NT2/D1 (cell line): Measurements from ENCODE around the gene UTF1.

Experiments
- DNase-seq: peaks from one replicate; pipeline ENCODE4 v3.0.0-alpha.2; 2011; ENCODE audit warnings: low read depth, low spot score
- H3K27me3 ChIP-seq: 2 replicates; pipeline ENCODE4 v1.6.0; 2011; ENCODE audit warnings: mild to moderate bottlenecking; ENCODE audit not compliant: insufficient read length, insufficient read depth
- H3K36me3 ChIP-seq: 2 replicates; pipeline ENCODE4 v1.6.1; 2011; ENCODE audit warnings: mild to moderate bottlenecking, low read length, mixed read lengths; ENCODE audit not compliant: insufficient read depth, insufficient read length
- H3K4me1 ChIP-seq: 2 replicates; pipeline ENCODE4 v1.5.1; 2011; ENCODE audit not compliant: insufficient read depth, insufficient read length
- H3K4me3 ChIP-seq: 2 replicates; pipeline ENCODE4 v1.5.1; 2011; ENCODE audit warnings: low read depth; ENCODE audit not compliant: insufficient read length
- H3K9ac ChIP-seq: 2 replicates; pipeline ENCODE4 v1.6.0; 2011; ENCODE audit warnings: low read depth; ENCODE audit not compliant: insufficient read length
- H3K9me3 ChIP-seq: 2 replicates; pipeline ENCODE4 v1.5.1; 2011; ENCODE audit warnings: mild to moderate bottlenecking, low read length; ENCODE audit not compliant: insufficient read depth
- SUZ12 ChIP-seq: IDR thresholded peaks from 2 replicates; pipeline ENCODE4 v1.6.1; 2011; ENCODE audit not compliant: insufficient read length, insufficient read depth; ENCODE audit errors: extremely low read depth
- YY1 ChIP-seq: IDR thresholded peaks from 2 replicates; pipeline ENCODE4 v1.6.1; 2011; ENCODE audit not compliant: insufficient read length, insufficient read depth
- ZNF274 ChIP-seq: IDR thresholded peaks from 2 replicates; pipeline ENCODE4 v1.6.1; 2011; ENCODE audit warnings: mild to moderate bottlenecking, low read depth, low read length

The UTF1 gene

DNA sequence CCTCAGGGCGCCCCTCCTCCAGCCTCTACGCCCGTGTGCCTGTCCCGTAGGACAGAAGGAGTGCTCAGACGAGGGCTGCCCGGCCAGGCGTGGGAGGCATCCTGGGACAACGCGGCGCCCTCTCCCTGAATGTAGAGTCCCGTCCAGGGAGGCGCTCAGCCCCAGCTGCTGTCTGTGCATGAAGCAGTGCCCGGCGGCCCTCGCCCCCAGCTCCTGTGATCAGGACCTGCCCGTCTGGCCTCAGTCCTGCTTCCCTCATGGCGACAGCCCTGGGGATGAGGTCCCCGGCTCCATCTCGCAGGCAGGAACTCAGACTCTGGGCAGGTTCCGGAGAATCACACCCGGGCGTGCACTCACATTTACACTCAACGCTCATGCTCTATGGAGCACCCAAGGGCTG is 24.9 kb upstream of the UTF1 start:
- TF ChIP-seq ZNF274 (no peak), SUZ12 (no peak), YY1 (no peak)
- no peaks in the 10 kb centered on the region for H3K9me3 ChIP-seq
- peaks cover 3% of the 10 kb centered on the region for H3K36me3 ChIP-seq
- DNase-seq, result no peak
- H3K27me3 ChIP-seq, result no peaks in the 10 kb centered on the region
- peaks cover 2% of the 10 kb centered on the region for H3K4me1 ChIP-seq
- H3K4me3 ChIP-seq, result no peak overlapping the region
- no peak overlapping the region for H3K9ac ChIP-seq

DNA sequence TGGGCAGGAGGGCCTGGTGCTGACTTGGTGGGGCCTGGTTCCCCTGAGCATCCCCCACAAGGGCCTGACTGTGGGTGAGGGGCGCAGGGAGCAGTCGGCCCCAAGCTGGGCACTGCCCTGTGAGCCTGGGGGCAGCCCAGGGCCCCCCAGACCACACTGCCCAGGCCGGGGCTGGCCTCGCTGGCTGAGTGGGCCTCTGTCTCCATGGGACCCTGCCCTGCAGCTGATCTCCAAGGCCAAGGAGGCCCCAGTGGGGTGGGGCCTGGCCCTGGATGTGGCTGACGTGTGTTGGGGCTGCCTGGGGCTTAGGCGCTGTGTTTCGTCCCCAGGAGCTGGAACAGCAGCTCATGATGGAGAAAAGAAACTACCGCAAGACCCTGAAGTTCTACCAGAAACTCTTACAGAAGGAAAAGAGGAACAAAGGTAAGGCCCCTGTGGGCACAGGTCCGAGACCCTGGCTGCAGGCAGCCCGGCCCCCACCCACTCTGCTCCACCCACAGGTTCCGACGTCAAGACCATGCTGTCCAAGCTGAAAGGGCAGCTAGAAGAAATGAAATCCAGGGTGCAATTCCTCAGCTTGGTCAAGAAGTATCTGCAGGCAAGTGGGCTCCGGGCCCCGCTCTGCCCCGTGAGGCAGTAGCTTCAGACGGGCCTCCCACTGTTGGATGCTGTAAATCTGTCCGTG is 23.5 kb upstream of the UTF1 start:
- H3K4me3 ChIP-seq, result no peak overlapping the region
- H3K36me3 ChIP-seq, result peaks cover 3% of the 10 kb centered on the region
- no peaks in the 10 kb centered on the region for H3K9me3 ChIP-seq
- no peaks in the 10 kb centered on the region for H3K4me1 ChIP-seq
- H3K9ac ChIP-seq, result no peak overlapping the region
- no peak for TF ChIP-seq ZNF274
- TF ChIP-seq YY1, result no peak
- TF ChIP-seq SUZ12, result no peak
- no peak for DNase-seq
- H3K27me3 ChIP-seq, result no peaks in the 10 kb centered on the region

- no peak overlapping the region for H3K9ac ChIP-seq
- TF ChIP-seq ZNF274 (no peak), YY1 (no peak), SUZ12 (no peak)
- H3K27me3 ChIP-seq, result no peaks in the 10 kb centered on the region
- no peak overlapping the region for H3K4me3 ChIP-seq
- DNase-seq, result no peak
- no peaks in the 10 kb centered on the region for H3K4me1 ChIP-seq
- no peaks in the 10 kb centered on the region for H3K9me3 ChIP-seq
- peaks cover 3% of the 10 kb centered on the region for H3K36me3 ChIP-seq
Observed at GRCh38 chr10:133207041-133207600, 22.9 kb upstream of the UTF1 start.

DNA sequence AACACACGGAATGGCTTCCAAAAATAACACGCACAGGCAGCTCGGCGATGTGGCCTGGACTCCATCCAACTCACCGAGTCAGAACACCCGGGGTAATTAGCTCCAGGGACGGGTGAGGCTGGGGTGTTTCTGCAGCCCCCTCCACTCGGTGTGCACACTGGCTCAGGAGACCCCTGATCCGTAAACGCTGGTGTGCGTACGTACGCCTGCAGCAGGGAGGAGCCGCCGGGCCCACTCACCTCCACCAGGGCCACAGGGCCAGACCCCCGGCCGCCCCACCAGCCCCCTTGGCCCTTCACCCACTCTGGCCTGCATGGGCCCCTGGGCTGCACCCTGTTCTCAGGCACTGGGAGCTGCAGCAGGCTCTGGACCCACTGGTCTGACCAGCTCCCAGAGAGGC is 22.4 kb upstream of the UTF1 start:
- H3K36me3 ChIP-seq, result peaks cover 3% of the 10 kb centered on the region
- no peaks in the 10 kb centered on the region for H3K4me1 ChIP-seq

DNA sequence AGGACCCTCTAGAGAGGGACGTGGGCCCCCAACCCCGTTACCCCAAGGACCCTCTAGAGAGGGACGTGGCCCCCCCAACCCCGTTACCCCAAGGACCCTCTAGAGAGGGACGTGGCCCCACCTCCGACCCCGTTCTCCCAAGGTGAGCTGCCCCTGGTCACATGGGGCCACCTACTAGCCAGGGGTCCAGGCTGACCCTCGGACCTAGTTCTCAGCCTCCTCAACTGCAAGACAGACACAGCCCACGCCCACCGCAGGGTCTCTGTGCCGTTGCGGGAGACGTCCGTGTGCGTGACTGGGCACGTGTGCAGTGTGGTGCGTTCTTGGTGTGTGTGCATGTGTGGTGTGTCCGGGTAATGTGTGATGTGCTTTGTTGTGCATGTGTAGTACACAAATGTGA is 21.6 kb upstream of the UTF1 start:
- Histone ChIP-seq H3K9ac (no peak overlapping the region), H3K4me1 (no peaks in the 10 kb centered on the region), H3K36me3 (peaks cover 3% of the 10 kb centered on the region), H3K9me3 (no peaks in the 10 kb centered on the region), H3K27me3 (no peaks in the 10 kb centered on the region), H3K4me3 (no peak overlapping the region)
- no peak for DNase-seq
- no peak for TF ChIP-seq YY1
- TF ChIP-seq SUZ12, result no peak
- TF ChIP-seq ZNF274, result no peak

More for the DNA sequence above, 22.4 kb upstream of the UTF1 start:
- no peak overlapping the region for H3K9ac ChIP-seq
- H3K4me3 ChIP-seq, result no peak overlapping the region
- no peak for DNase-seq
- no peak for TF ChIP-seq YY1
- TF ChIP-seq SUZ12, result no peak
- TF ChIP-seq ZNF274, result no peak
- H3K27me3 ChIP-seq, result no peaks in the 10 kb centered on the region
- H3K9me3 ChIP-seq, result no peaks in the 10 kb centered on the region

- no peak overlapping the region for H3K4me3 ChIP-seq
- H3K9me3 ChIP-seq, result no peaks in the 10 kb centered on the region
- peaks cover 1% of the 10 kb centered on the region for H3K36me3 ChIP-seq
- TF ChIP-seq YY1 (no peak), ZNF274 (no peak), SUZ12 (no peak)
- H3K27me3 ChIP-seq, result no peaks in the 10 kb centered on the region
- H3K4me1 ChIP-seq, result no peaks in the 10 kb centered on the region
- DNase-seq, result no peak
- H3K9ac ChIP-seq, result no peak overlapping the region
Observed at GRCh38 chr10:133209117-133209516, 20.9 kb upstream of the UTF1 start.

DNA sequence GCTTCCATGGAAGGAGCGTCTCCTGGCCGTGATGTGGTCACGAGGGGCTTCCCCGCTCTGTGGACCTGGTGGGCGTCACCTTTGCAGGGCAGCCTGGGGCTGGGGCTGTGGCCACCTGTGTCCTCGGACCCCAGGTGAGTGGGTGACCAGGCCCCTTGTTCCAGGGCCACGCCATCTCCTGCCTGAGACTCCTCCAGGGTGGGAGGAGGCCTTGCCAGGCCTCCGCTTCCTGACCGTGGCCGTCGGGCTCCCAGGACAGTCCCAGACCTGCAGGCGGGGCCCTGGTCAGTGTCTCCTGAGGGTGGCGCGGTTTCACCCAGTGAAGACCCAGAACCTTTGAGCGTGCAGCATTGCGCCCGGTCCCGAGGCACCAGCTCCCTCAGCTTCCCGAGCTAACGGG is 20.4 kb upstream of the UTF1 start:
- Histone ChIP-seq H3K36me3 (no peaks in the 10 kb centered on the region), H3K4me3 (no peak overlapping the region), H3K27me3 (no peaks in the 10 kb centered on the region), H3K9ac (no peak overlapping the region), H3K9me3 (no peaks in the 10 kb centered on the region), H3K4me1 (no peaks in the 10 kb centered on the region)
- no peak for DNase-seq
- TF ChIP-seq ZNF274 (no peak), YY1 (no peak), SUZ12 (no peak)
